NCI-H345 treated with DMSO at 0.1 percent for 48 hours (cell line): ENCODE data around the gene P3H1.
"Not testable (repeated sequence)": the region's sequence is repeated elsewhere in the genome, so short reads cannot be mapped to it uniquely, and the experiment has no call there.

Experiments
- DNase-seq: peaks from one replicate; lab custom pipeline; 2025; ENCODE audit not compliant: unreplicated experiment; lab: John Stamatoyannopoulos, UW

P3H1 gene

GRCh38 chr1:42766741-42767509, at the start of gene P3H1, which contains the start of gene C1orf50:
Gene P3H1, minus strand, starts transcription at chr1:42767028. Its CDS starts 57 bp downstream, at chr1:42766971.
Gene C1orf50, plus strand, starts transcription at chr1:42767249. Its CDS starts 63 bp downstream, at chr1:42767312.
- DNase-seq: peak; percentile 98

- DNase-seq: peak; percentile 43
Measured at GRCh38 chr1:42815941-42816584, 49.2 kb upstream of the P3H1 start.

- DNase-seq: not testable (repeated sequence)
Measured at GRCh38 chr1:42814815-42815214, 48.0 kb upstream of the P3H1 start.

GRCh38 chr1:42807056-42807668, 40.3 kb upstream of the P3H1 start:
- no peak for DNase-seq

- DNase-seq: no peak
Measured at GRCh38 chr1:42806593-42806992, 39.8 kb upstream of the P3H1 start.

GRCh38 chr1:42806171-42806570, 39.3 kb upstream of the P3H1 start:
- no peak for DNase-seq

- no peak for DNase-seq
Measured at GRCh38 chr1:42801832-42802473, 35.1 kb upstream of the P3H1 start.

GRCh38 chr1:42797979-42798378, 31.2 kb upstream of the P3H1 start:
- no peak for DNase-seq

- no peak for DNase-seq
Measured at GRCh38 chr1:42797414-42797813, 30.6 kb upstream of the P3H1 start.

GRCh38 chr1:42793824-42794223, 27.0 kb upstream of the P3H1 start:
- no peak for DNase-seq

- DNase-seq: no peak
Measured at GRCh38 chr1:42788021-42788420, 21.2 kb upstream of the P3H1 start.

GRCh38 chr1:42786097-42786496, 19.3 kb upstream of the P3H1 start:
- DNase-seq: no peak

GRCh38 chr1:42784946-42785693, 18.3 kb upstream of the P3H1 start, which contains the start of gene TMEM269:
Gene TMEM269, plus strand, starts transcription at chr1:42784991. Its CDS starts 4,903 bp downstream, at chr1:42789894.
- DNase-seq: no peak

GRCh38 chr1:42784547-42784945, 17.7 kb upstream of the P3H1 start:
- no peak for DNase-seq

GRCh38 chr1:42783092-42783491, 16.3 kb upstream of the P3H1 start:
- no peak for DNase-seq

GRCh38 chr1:42780176-42780575, 13.3 kb upstream of the P3H1 start:
- no peak for DNase-seq

GRCh38 chr1:42779725-42780124, 12.9 kb upstream of the P3H1 start:
- no peak for DNase-seq

- DNase-seq: no peak
Measured at GRCh38 chr1:42777852-42778251, 11.0 kb upstream of the P3H1 start.

GRCh38 chr1:42776502-42776901, 9.7 kb upstream of the P3H1 start:
- DNase-seq: no peak

- DNase-seq: no peak
Measured at GRCh38 chr1:42774928-42775526, 8.2 kb upstream of the P3H1 start.
